ENCODE data around the gene MYH7B.

MYH7B gene

GRCh38 chr20:34994509-34995131 is 39.0 kb downstream of the MYH7B start:
- DNase-seq = no peak

GRCh38 chr20:34995192-34995591 is 39.5 kb downstream of the MYH7B start:
- no peak for DNase-seq

- no peak for DNase-seq
Observed at GRCh38 chr20:34995696-34996095, 40.0 kb downstream of the MYH7B start.

- DNase-seq = no peak
Observed at GRCh38 chr20:34996243-34997028, 40.8 kb downstream of the MYH7B start.

- DNase-seq = no peak
Observed at GRCh38 chr20:34997131-34997561, 41.5 kb downstream of the MYH7B start.

GRCh38 chr20:34997774-34998173 is 42.1 kb downstream of the MYH7B start:
- no peak for DNase-seq

- DNase-seq = no peak
Observed at GRCh38 chr20:34998331-34998950, 42.8 kb downstream of the MYH7B start.

- no peak for DNase-seq
Observed at GRCh38 chr20:34999021-34999451, 43.4 kb downstream of the MYH7B start.

- DNase-seq = no peak
Observed at GRCh38 chr20:34999782-35000181, 44.1 kb downstream of the MYH7B start.

GRCh38 chr20:35000311-35000921 is 44.7 kb downstream of the MYH7B start:
- DNase-seq = no peak

GRCh38 chr20:35000922-35001595 is 45.4 kb downstream of the MYH7B start:
- no peak for DNase-seq

- no peak for DNase-seq
Observed at GRCh38 chr20:35001596-35002362, 46.1 kb downstream of the MYH7B start.

GRCh38 chr20:35002426-35003210 is 47.0 kb downstream of the MYH7B start:
- DNase-seq = no peak

- DNase-seq = no peak
Observed at GRCh38 chr20:35003211-35004031, 47.8 kb downstream of the MYH7B start.

GRCh38 chr20:35004051-35004725 is 48.5 kb downstream of the MYH7B start:
- peak; percentile 5 for DNase-seq

- DNase-seq = no peak
Observed at GRCh38 chr20:35004749-35005462, 49.2 kb downstream of the MYH7B start.

All from CD4-positive, alpha-beta T cell treated with Interleukin-15 for 1 hour (primary cell).